ENCODE data around the gene ARF3. TPM values are rescaled to one million over a fixed set of nuclear protein-coding genes. Genes with fewer than 3 reads are reported as not detected.

The ARF3 gene
- total and polyA plus RNA-seq, 2 of the 13 experiments (the other 11 are each of a cell fraction or from before 2014, with no cell fraction given), result 53.8 to 57.9 TPM

GRCh38 chr12:48910196-48910595 is 47.1 kb downstream of the ARF3 start (continued):
- TF ChIP-seq, protein P1, sequence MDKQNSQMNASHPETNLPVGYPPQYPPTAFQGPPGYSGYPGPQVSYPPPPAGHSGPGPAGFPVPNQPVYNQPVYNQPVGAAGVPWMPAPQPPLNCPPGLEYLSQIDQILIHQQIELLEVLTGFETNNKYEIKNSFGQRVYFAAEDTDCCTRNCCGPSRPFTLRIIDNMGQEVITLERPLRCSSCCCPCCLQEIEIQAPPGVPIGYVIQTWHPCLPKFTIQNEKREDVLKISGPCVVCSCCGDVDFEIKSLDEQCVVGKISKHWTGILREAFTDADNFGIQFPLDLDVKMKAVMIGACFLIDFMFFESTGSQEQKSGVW (CRISPR knock-in tag; IDR thresholded peaks at IDR 0.05; ENCODE audit: borderline replicate concordance), result no peak
- TF ChIP-seq, protein P2, sequence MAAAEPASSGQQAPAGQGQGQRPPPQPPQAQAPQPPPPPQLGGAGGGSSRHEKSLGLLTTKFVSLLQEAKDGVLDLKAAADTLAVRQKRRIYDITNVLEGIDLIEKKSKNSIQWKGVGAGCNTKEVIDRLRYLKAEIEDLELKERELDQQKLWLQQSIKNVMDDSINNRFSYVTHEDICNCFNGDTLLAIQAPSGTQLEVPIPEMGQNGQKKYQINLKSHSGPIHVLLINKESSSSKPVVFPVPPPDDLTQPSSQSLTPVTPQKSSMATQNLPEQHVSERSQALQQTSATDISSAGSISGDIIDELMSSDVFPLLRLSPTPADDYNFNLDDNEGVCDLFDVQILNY (CRISPR knock-in tag; conservative IDR thresholded peaks at IDR 0.05), result no peak
- TF ChIP-seq ZNF547 (CRISPR knock-in tag; IDR thresholded peaks at IDR 0.05) (no peak), ZNF160 (CRISPR knock-in tag; IDR thresholded peaks at IDR 0.05) (no peak), SIN3A (IDR thresholded peaks at IDR 0.05; ENCODE audit: borderline replicate concordance, low read depth, low read length) (no peak), HMGA1 (CRISPR knock-in tag; conservative IDR thresholded peaks at IDR 0.05) (no peak), ZNF7 (CRISPR knock-in tag; IDR thresholded peaks at IDR 0.05) (no peak), GABPA (IDR thresholded peaks at IDR 0.05; ENCODE audit: low read depth, low read length) (no peak), GABPA (CRISPR knock-in tag; IDR thresholded peaks at IDR 0.05; ENCODE audit: low read depth) (peak; percentile 44; the same call in 1 of the 2 replicates), ZNF572 (CRISPR knock-in tag; IDR thresholded peaks at IDR 0.05) (no peak), ZNF44 (CRISPR knock-in tag; IDR thresholded peaks at IDR 0.05) (no peak), AGO1 (IDR thresholded peaks at IDR 0.05; ENCODE audit: low read depth, low read length, poor library complexity, severe bottlenecking) (no peak), BRD4 (CRISPR knock-in tag; IDR thresholded peaks at IDR 0.05) (no peak), PCBP1 (IDR thresholded peaks at IDR 0.05; ENCODE audit: borderline replicate concordance, low read depth, low read length) (no peak), GABPB1 (CRISPR knock-in tag; IDR thresholded peaks at IDR 0.05) (no peak), PRPF4 (IDR thresholded peaks at IDR 0.05; ENCODE audit: low read depth, low read length, poor library complexity, severe bottlenecking) (no peak), PPARG (CRISPR knock-in tag; conservative IDR thresholded peaks at IDR 0.05) (peak; percentile 100), ZNF333 (CRISPR knock-in tag; IDR thresholded peaks at IDR 0.05; ENCODE audit: borderline replicate concordance) (no peak), KLF6 (CRISPR knock-in tag; IDR thresholded peaks at IDR 0.05) (0 out of 2 replicates have a peak, but pooled peaks have one; percentile 23), TERF1 (CRISPR knock-in tag; IDR thresholded peaks at IDR 0.05) (no peak), ARNT2 (CRISPR knock-in tag; IDR thresholded peaks at IDR 0.05; ENCODE audit: low read depth) (0 out of 2 replicates have a peak, but pooled peaks have one; percentile 40), POGZ (CRISPR knock-in tag; IDR thresholded peaks at IDR 0.05) (no peak), ZNF546 (CRISPR knock-in tag; conservative IDR thresholded peaks at IDR 0.05) (no peak), CCDC6 (CRISPR knock-in tag; IDR thresholded peaks at IDR 0.05) (0 out of 2 replicates have a peak, but pooled peaks have one; percentile 13)
- TF ChIP-seq, protein P3, sequence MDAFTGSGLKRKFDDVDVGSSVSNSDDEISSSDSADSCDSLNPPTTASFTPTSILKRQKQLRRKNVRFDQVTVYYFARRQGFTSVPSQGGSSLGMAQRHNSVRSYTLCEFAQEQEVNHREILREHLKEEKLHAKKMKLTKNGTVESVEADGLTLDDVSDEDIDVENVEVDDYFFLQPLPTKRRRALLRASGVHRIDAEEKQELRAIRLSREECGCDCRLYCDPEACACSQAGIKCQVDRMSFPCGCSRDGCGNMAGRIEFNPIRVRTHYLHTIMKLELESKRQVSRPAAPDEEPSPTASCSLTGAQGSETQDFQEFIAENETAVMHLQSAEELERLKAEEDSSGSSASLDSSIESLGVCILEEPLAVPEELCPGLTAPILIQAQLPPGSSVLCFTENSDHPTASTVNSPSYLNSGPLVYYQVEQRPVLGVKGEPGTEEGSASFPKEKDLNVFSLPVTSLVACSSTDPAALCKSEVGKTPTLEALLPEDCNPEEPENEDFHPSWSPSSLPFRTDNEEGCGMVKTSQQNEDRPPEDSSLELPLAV (CRISPR knock-in tag; conservative IDR thresholded peaks at IDR 0.05; ENCODE audit: low read depth), result no peak

All from HepG2 (cell line).